Measurements from ENCODE around the gene SYNE2.

DNA sequence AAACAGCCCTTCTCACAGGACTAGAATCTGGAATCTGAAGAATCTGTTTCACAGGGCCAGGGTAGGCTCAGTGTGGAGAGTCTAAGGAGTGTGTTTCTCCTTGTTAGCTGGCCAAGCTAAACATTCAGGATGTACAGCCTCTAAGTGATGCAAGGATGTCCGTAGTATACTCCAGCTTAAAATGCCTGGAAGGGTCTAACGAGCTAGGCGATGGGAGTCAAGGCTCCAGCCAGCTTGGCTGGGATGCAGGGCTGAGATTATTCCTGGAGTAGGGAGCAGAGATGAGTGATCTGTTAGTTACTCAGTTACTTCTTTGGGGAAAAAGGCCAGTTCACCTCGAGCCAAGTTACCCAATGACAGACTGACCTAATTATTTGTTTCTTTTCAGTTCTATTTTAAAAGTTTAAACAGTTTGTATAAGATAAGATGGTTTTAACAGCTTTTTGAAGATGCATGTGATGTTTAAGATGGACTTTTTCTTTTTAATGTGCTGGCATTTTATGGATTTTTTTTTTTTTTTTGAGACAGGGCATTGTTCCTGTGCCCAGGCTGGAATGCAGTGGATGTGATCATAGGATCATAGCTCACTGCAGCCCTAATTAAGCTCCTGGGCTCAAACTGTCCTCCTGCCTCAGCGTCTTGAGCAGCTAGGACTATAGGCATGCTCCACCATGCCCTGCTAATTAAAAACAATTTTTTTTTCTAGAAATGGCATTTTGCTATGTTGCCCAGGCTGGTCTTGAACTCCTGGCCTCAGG is 41.1 kb downstream of the SYNE2 start:
- TF ChIP-seq CTCF (IDR thresholded peaks at IDR 0.05 in 4 of 5, conservative IDR thresholded peaks at IDR 0.05 in 1 of 5) (no peak), POLR2A (IDR thresholded peaks at IDR 0.05) (no peak)
